Colonic mucosa (tissue), 4 donors: ENCODE results near the gene ACADL. TPM values are rescaled to one million over a fixed set of nuclear protein-coding genes. Genes with fewer than 3 reads are reported as not detected.

ENCODE experiments used
- DNase-seq: peaks from one replicate; pipeline ENCODE4 v3.0.0-alpha.2; 2020
- H3K27ac ChIP-seq: fragments of 200-600 bp; one replicate; pipeline ENCODE4 v1.8.0; 2021
- H3K27me3 ChIP-seq: fragments of 200-600 bp; one replicate; pipeline ENCODE4 v1.8.0; 2021
- H3K36me3 ChIP-seq: fragments of 200-600 bp; one replicate; pipeline ENCODE4 v1.8.0; 2021
- H3K4me1 ChIP-seq: fragments of 200-600 bp; one replicate; pipeline ENCODE4 v1.8.0; 2021; ENCODE audit warnings: mild to moderate bottlenecking
- H3K4me3 ChIP-seq: fragments of 200-600 bp; one replicate; pipeline ENCODE4 v1.8.0; 2021
- H3K9ac ChIP-seq, 2 donors: one replicate each; pipeline ENCODE4 v1.7.0; 2013; ENCODE audit warnings: control low read depth in 2 of 2, low read depth in 2 of 2, low read length in 2 of 2
- H3K9me3 ChIP-seq: fragments of 200-600 bp; one replicate; pipeline ENCODE4 v1.8.0; 2021
- CTCF ChIP-seq: fragments of 200-600 bp; IDR thresholded peaks from one replicate; pipeline ENCODE4 v1.8.0; 2022; ENCODE audit warnings: antibody characterized with exemption, mild to moderate bottlenecking
- intact Hi-C: fragments of 100-400 bp; cut with DNase I; formaldehyde crosslinking; loops from one replicate; pipeline ENCODE4 v1.14.1; 2022
- total RNA-seq, 2 donors: library from RNA; stranded (reverse); fragmentation: NEBNext Ultra II Directional in 1 of 2; extraction: Animal tissue kit (Norgen Biotek cat#: 25700) in 1 of 2; gene quantifications; one replicate each; pipeline ENCODE4 v1.2.1, GENCODE V29; 2021
- donor health status: healthy.
- donor health status: DM: no; HTN: no; CAD: no.
- donor health status: DM: no; HTN: no; CAD: no.

The ACADL gene
- total RNA-seq, 2 donors from 2014 or later: 0.12 TPM; not detected in 1

- no peak overlapping the region for H3K9ac ChIP-seq
- DNase-seq: no peak
- no peak overlapping the region for H3K4me3 ChIP-seq
- no peaks in the 10 kb centered on the region for H3K9me3 ChIP-seq
- H3K27me3 ChIP-seq: no peaks in the 10 kb centered on the region
- no peak overlapping the region for H3K27ac ChIP-seq
- no peaks in the 10 kb centered on the region for H3K36me3 ChIP-seq
- intact Hi-C loops: loop anchor here (5.0 kb wide), 1 partner anchor 126 kb away; no protein-coding TSS in a partner anchor
- TF ChIP-seq CTCF: no peak
- no peaks in the 10 kb centered on the region for H3K4me1 ChIP-seq
These were observed 26.9 kb downstream of the ACADL start for GRCh38 chr2:210198326-210198725.

- Histone ChIP-seq H3K36me3 (no peaks in the 10 kb centered on the region), H3K9me3 (no peaks in the 10 kb centered on the region), H3K4me1 (no peaks in the 10 kb centered on the region), H3K9ac (no peak overlapping the region), H3K4me3 (no peak overlapping the region), H3K27me3 (no peaks in the 10 kb centered on the region), H3K27ac (no peak overlapping the region)
- TF ChIP-seq CTCF: no peak
- intact Hi-C loops: loop anchor here (2.0 to 5.0 kb wide), 2 partner anchors 125 to 219 kb away; no protein-coding TSS in a partner anchor
- DNase-seq: no peak
These were observed 27.5 kb downstream of the ACADL start for GRCh38 chr2:210197720-210198119.

GRCh38 chr2:210195101-210195852, 30.0 kb downstream of the ACADL start:
- Histone ChIP-seq H3K27ac (no peak overlapping the region), H3K4me1 (no peaks in the 10 kb centered on the region), H3K9me3 (no peaks in the 10 kb centered on the region), H3K4me3 (no peak overlapping the region), H3K9ac (no peak overlapping the region), H3K36me3 (no peaks in the 10 kb centered on the region), H3K27me3 (no peaks in the 10 kb centered on the region)
- intact Hi-C loops: loop anchor here (5.0 kb wide), 1 partner anchor 123 kb away; no protein-coding TSS in a partner anchor
- DNase-seq: no peak
- TF ChIP-seq CTCF: peak; percentile 48

GRCh38 chr2:210190345-210190744, 34.9 kb downstream of the ACADL start:
- H3K27me3 ChIP-seq: no peaks in the 10 kb centered on the region
- no peak overlapping the region for H3K4me3 ChIP-seq
- DNase-seq: no peak
- no peak overlapping the region for H3K27ac ChIP-seq
- intact Hi-C loops: no loop called here
- no peaks in the 10 kb centered on the region for H3K4me1 ChIP-seq
- no peak overlapping the region for H3K9ac ChIP-seq
- H3K9me3 ChIP-seq: no peaks in the 10 kb centered on the region
- H3K36me3 ChIP-seq: no peaks in the 10 kb centered on the region
- no peak for TF ChIP-seq CTCF

- DNase-seq: no peak
- H3K36me3 ChIP-seq: no peaks in the 10 kb centered on the region
- no peak for TF ChIP-seq CTCF
- no peaks in the 10 kb centered on the region for H3K9me3 ChIP-seq
- no peak overlapping the region for H3K4me3 ChIP-seq
- H3K9ac ChIP-seq: no peak overlapping the region
- no peak overlapping the region for H3K27ac ChIP-seq
- no peaks in the 10 kb centered on the region for H3K4me1 ChIP-seq
- H3K27me3 ChIP-seq: no peaks in the 10 kb centered on the region
- intact Hi-C loops: no loop called here
These were observed 35.7 kb downstream of the ACADL start for GRCh38 chr2:210189452-210190138.
